GM19099 (cell line): Measurements from ENCODE around the gene FBXW5.

Experiments used
- POLR2A ChIP-seq: IDR thresholded peaks from 3 replicates; pipeline ENCODE4 v1.6.1; 2011; ENCODE audit warnings: low read depth; ENCODE audit not compliant: insufficient read length; ENCODE audit errors: extremely low read depth

The FBXW5 gene

GRCh38 chr9:136969774-136970173, 25.2 kb upstream of the FBXW5 start:
- no peak for TF ChIP-seq POLR2A

- TF ChIP-seq POLR2A: no peak
Observed at GRCh38 chr9:136969150-136969549, 24.6 kb upstream of the FBXW5 start.

DNA sequence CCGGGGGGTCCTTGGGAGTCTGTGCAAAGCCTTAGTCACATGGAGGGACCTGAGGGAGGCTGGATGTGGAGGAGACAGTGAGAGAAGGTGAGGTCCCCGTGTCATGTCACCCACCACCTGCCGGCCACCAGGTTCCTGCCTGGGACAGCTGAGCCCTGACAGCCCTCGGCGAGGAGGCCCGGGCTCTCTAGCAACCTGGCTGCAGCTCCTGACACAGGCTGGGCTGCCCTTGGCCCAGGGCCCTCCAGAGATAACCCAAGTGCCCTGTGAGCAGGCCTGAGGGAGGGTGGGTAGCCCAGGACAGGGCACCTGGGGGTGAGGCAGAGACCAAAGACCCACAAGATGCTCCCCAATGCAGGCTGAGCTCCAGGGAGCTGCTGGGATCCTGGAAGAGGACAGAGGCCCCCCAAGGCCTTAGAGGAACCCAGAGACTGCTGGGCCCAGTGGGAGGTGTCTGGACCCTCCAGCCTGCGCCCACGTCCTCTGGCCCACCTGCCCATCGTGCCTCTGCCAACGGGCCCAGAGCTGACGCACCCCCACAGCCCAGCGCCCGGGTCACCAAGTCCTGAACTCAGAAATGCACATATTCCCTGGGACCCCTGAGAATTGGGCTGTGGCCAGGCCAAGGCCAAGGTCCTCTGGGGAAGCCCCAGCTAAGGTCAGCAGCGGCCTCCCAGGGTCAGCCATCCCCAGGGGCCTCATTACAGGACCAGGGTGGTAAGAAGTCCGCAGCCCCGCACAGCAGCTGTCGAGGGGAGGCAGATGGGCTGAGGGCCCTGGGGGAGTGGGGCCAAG, 24.0 kb upstream of the FBXW5 start:
- no peak for TF ChIP-seq POLR2A

DNA sequence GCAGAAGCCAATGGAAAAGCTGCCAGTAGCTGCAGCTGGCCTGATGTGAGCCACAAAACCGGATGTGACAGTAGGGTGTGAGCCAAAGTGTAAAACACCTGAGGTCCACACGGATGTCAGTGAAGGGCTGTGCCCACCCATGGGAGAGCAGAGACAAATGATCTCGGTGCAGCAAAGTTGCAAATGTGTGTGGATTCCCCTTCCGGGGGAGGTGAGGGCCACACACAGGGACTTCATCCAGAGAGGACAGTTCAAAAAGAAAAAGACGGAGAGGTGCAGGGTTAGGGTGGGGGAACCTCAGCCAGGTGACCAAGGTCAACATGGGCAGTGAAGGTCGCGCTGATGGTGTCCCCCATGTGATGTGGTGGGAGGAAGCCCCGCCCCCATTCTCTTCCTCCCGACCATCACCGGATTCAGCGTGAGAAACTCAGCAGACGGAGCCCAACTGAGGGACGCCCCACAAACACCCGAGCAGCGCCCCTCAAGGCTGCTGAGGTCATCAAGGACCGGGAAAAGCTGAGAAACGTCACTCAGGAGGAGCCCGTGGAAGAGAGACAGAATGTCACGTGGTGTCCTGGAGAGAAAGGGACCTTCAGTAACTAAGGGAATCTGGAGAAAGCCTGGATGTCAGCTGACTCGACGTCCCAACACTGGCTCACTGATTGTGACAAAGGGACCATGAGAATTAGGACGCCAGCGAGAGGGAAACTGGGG, 21.4 kb upstream of the FBXW5 start:
- TF ChIP-seq POLR2A: no peak

DNA sequence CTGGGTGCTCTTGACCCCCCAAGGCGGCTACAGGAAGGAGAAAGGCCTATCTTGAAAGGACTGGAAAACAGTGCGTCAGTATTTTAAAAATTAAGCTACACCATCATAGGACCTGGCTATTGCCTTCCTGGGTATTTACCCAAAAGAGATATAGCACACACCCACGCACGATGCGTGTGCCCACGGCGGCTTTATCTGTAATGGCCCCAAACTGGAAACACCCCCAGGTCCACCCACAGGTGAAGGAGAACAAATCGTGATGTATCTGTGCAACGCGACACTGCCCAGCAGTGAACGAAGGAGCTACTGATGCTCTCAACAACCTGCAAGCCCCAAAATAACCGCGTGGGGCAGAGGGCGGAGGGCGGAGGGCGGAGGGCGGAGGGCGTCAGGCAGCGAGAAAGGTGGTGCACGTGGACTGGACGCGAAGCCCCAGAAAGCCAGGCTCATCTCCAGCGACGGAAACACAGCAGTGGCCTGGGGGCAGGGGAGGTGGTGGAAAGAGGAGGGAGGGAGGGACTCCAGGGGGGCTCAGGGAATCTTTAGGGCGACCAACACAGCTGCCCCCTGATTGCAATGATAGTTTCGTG, 20.4 kb upstream of the FBXW5 start:
- TF ChIP-seq POLR2A: no peak

DNA sequence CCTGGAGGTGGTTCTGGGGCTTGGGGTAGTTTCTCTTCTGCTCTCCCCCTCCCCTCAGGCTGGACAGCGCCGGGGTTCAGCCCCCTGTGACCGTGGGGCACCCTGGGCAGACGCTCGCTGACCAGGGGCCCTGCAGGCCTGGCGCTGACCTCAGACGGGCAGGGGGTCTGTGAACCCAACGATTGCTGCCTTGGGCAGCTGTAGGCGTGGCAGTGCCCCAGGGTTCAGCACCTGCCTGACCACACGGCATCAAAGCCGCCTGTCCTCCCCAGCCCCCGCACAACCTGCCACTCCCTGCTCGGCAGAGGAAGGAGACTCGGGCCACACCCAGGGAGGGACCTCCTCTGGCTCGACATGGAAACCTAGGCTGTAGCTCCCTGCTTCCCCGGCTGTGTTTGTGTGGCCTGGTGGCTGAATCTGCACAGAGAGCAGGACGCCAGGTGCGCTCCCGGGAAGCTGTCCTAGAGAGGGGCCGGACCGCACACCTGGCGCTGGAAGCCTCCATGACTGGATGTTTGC, 19.7 kb upstream of the FBXW5 start:
- TF ChIP-seq POLR2A: no peak

GRCh38 chr9:136963751-136964150, 19.2 kb upstream of the FBXW5 start:
- no peak for TF ChIP-seq POLR2A

GRCh38 chr9:136963341-136963740, 18.8 kb upstream of the FBXW5 start:
- TF ChIP-seq POLR2A: no peak

- TF ChIP-seq POLR2A: no peak
Observed at GRCh38 chr9:136962701-136963248, 18.2 kb upstream of the FBXW5 start.

DNA sequence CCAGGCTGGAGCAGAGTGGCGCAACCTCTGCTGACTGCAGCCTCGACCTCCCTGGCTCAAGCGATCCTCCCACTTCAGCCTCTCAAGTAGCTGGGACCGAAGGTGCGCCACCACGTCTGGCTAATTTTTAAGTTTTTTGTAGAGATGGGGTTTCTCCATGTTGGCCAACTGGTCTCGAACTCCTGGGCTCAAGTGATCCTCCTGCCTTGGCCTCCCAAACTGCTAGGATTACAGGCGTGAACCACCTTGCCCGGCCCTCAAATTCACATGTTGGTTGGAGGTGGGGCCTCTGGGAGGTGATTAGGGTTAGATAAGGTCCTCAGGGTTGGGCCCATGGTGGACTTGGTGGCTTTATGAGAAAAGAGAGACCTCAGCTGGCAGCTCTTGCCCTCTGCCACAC, 17.6 kb upstream of the FBXW5 start:
- TF ChIP-seq POLR2A: no peak

DNA sequence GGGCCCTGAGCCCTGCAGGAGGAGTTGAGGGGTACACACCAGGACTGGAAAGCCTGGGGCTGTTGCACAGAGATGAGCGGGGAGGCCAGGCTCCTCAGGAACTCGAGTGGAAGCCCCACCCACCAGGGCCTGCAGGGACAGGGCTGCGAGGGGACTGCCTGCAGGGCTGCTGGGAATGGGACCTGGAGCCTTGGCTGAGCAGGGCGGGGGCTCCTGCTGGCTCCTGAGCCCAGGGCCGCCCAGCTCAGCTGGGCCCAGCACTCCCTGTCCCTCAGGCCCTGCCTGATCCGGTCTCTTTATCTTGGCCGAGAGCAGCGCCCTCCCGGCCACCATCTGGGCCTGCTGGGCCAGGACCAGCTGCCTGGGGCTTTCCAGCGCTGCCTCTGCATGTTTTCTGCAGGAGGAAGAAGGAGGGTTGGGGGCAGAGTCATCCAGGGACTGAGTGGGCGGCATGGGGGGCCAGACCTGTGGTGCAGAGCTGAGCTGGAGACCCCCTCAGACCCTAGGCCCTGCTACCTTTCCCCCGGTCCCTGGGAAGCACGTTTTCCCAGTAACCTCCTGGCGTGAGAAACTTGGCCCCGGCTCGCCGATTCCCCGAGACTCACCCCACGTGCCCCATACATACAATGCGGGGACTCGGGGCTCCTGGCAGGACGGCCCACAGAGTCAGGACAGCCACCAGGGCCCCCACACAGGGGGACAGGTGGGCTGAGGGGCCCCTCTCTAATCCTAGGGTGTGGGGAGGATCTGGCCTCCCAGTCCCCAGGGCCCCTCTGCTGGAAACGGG, 16.9 kb upstream of the FBXW5 start:
- TF ChIP-seq POLR2A: no peak

DNA sequence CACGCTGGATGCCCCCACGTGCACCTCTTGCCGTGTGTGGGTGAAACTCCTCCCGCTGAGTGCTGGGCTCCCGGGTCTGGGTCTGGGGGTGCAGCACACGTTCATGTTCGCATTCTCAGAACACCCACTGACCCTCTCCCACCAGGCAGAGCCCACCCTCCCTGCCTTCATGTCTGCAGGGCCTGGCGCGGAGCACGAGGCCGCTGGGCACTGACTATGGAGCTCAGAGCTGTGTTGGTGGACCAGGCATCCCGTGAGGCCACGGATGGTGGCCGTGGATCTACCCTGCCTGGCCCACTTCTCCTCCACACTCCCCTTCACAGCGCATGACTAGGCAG, 16.4 kb upstream of the FBXW5 start:
- TF ChIP-seq POLR2A: no peak

DNA sequence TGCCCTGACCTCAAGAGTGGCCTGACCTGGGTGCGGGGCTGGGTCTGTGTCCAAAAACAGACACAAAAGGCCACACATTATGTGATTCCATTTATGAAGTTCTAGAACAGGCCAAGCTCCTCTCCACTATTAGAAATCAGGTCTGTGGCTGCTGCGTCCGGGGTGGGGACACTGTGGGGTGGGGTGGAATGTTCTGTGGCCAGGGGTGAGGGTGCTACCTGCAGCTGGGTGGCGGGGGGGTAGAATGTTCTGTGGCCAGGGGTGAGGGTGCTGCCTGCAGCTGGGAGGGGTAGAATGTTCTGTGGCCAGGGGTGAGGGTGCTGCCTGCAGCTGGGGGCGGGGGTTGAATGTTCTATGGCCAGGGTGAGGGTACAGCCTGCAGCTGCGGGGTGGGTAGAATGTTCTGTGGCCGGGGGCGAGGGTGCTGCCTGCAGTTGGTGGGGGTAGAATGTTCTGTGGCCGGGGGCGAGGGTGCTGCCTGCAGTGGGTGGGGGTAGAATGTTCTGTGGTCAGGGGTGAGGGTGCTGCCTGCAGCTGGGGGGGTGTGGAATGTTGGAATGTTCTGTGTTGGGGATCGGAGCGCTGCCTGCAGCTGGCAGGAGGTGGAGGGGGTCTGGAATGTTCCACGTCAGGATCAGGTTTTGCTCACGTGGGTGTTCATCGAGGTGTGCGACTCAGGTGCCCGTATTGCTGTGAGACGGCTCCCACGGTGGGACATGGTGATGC, 15.8 kb upstream of the FBXW5 start:
- TF ChIP-seq POLR2A: no peak
